Esophagus squamous epithelium (tissue), 5 donors: ENCODE data around the gene SLC19A2. TPM values are rescaled to one million over a fixed set of nuclear protein-coding genes. Genes with fewer than 3 reads are reported as not detected.
A peak's percentile ranks its signal among the peaks of the same experiment; 100 is the strongest.

Source experiments
- DNase-seq: peaks from one replicate; lab custom pipeline; 2025; lab: John Stamatoyannopoulos, UW
- H3K27ac ChIP-seq, 4 donors: fragments of 200-600 bp; sonication (generic); one replicate each; pipeline ENCODE4 v1.5.1; 2016 to 2019; ENCODE audit warnings: mild to moderate bottlenecking in 1 of 4
- H3K27me3 ChIP-seq, 4 donors: fragments of 200-600 bp; sonication (generic); 1 replicate in 3 of 4; 2 replicates in 1 of 4; pipeline versions ENCODE4 v1.5.1 to v1.6.0; 2017 to 2021; ENCODE audit warnings: antibody characterized with exemption in 1 of 4
- H3K36me3 ChIP-seq, 3 donors: fragments of 200-600 bp; sonication (generic); one replicate each; pipeline ENCODE4 v1.5.1; 2016 to 2019
- H3K4me1 ChIP-seq, 3 donors: fragments of 200-600 bp; sonication (generic); one replicate each; pipeline ENCODE4 v1.5.1; 2017 to 2019
- H3K4me3 ChIP-seq, 4 donors: fragments of 200-600 bp; sonication (generic); 1 replicate in 3 of 4; 2 replicates in 1 of 4; pipeline ENCODE4 v1.5.1; 2016 to 2019; ENCODE audit warnings: mild to moderate bottlenecking in 2 of 4, moderate library complexity in 1 of 4
- H3K9me3 ChIP-seq, 3 donors: fragments of 200-600 bp; sonication (generic); one replicate each; pipeline ENCODE4 v1.5.1; 2016 to 2019
- CTCF ChIP-seq, 6 experiments: fragments of 450-650 bp in 4 of 6; fragments of 200-600 bp in 2 of 6; sonication (generic) in 2 of 6; IDR thresholded peaks; one replicate each; pipeline ENCODE4 v1.5.1; 2016 to 2019; ENCODE audit warnings: antibody characterized with exemption in 6 of 6, mild to moderate bottlenecking in 4 of 6, moderate library complexity in 4 of 6
- POLR2A ChIP-seq, 4 donors: fragments of 450-650 bp; IDR thresholded peaks; one replicate each; pipeline ENCODE4 v1.6.1; 2017; ENCODE audit warnings: antibody characterized with exemption in 4 of 4, mild to moderate bottlenecking in 4 of 4, moderate library complexity in 3 of 4
- WGBS, 2 donors: methylation state at CpG; one replicate each; pipeline ENCODE4 v1.1.5; 2018; 5-methylcytosine and 5-hydroxymethylcytosine counted together
- intact Hi-C: fragments of 100-400 bp; cut with DNase I; formaldehyde crosslinking; loops from one replicate; pipeline ENCODE4 v1.15.0; 2022
- total RNA-seq, 4 donors: library from RNA; depleted of rRNA; stranded (reverse); fragments of >200 nt; gene quantifications; one replicate each; pipeline ENCODE4 v1.1.0, GENCODE V29; 2016
- donor health status: DM: yes; HTN: yes; CAD: no.

SLC19A2 gene
- total RNA-seq, 4 donors from 2014 or later: 7.0 to 21.4 (median 11.8) TPM

- Histone ChIP-seq H3K4me3 (peak overlapping the region in 3 of 4 donors; percentile 15 to 55 (median 31)), H3K36me3 (peaks cover 0 to 6% (median 0%) of the 10 kb centered on the region in 3 donors), H3K27ac (no peak overlapping the region), H3K9me3 (peaks cover 0 to 12% (median 0%) of the 10 kb centered on the region in 3 donors), H3K4me1 (peaks cover 0 to 10% (median 5%) of the 10 kb centered on the region in 3 donors), H3K27me3 (peaks cover 0 to 15% (median 0%) of the 10 kb centered on the region in 4 donors)
- intact Hi-C loops: no loop called here
- TF ChIP-seq POLR2A (IDR thresholded peaks at IDR 0.05): no peak
- TF ChIP-seq CTCF (IDR thresholded peaks at IDR 0.05): no peak
- no peak for DNase-seq
- 9 to 20% methylated on average over 18 to 27 of the region's 35 CpGs for WGBS, 2 donors
These were observed 25.4 kb downstream of the SLC19A2 start for GRCh38 chr1:169460191-169460833.

- peaks cover 0 to 15% (median 0%) of the 10 kb centered on the region in 4 donors for H3K27me3 ChIP-seq
- H3K9me3 ChIP-seq: peaks cover 0 to 12% (median 0%) of the 10 kb centered on the region in 3 donors
These were observed 28.3 kb downstream of the SLC19A2 start for GRCh38 chr1:169457443-169457842.

GRCh38 chr1:169456029-169456428 is 29.7 kb downstream of the SLC19A2 start:
- 60 to 69% methylated on average over 2 of the region's 2 CpGs for WGBS, 2 donors
- Histone ChIP-seq H3K4me1 (peaks cover 0 to 10% (median 5%) of the 10 kb centered on the region in 3 donors), H3K27ac (no peak overlapping the region), H3K27me3 (peaks cover 0 to 15% (median 0%) of the 10 kb centered on the region in 4 donors), H3K9me3 (peaks cover 0 to 12% (median 0%) of the 10 kb centered on the region in 3 donors), H3K36me3 (no peaks in the 10 kb centered on the region), H3K4me3 (no peak overlapping the region)
- intact Hi-C loops: no loop called here
- no peak for DNase-seq
- TF ChIP-seq POLR2A (IDR thresholded peaks at IDR 0.05): no peak
- no peak for TF ChIP-seq CTCF (IDR thresholded peaks at IDR 0.05)

More at GRCh38 chr1:169457443-169457842, 28.3 kb downstream of the SLC19A2 start:
- Histone ChIP-seq H3K4me3 (no peak overlapping the region), H3K27ac (no peak overlapping the region), H3K36me3 (no peaks in the 10 kb centered on the region), H3K4me1 (peaks cover 0 to 10% (median 5%) of the 10 kb centered on the region in 3 donors)
- no peak for TF ChIP-seq POLR2A (IDR thresholded peaks at IDR 0.05)
- TF ChIP-seq CTCF (IDR thresholded peaks at IDR 0.05): no peak
- 90 to 100% methylated on average over 1 of the region's 1 CpG for WGBS, 2 donors
- intact Hi-C loops: no loop called here
- no peak for DNase-seq

- H3K4me1 ChIP-seq: no peaks in the 10 kb centered on the region
- H3K27me3 ChIP-seq: no peaks in the 10 kb centered on the region
- H3K27ac ChIP-seq: no peak overlapping the region
- TF ChIP-seq CTCF (IDR thresholded peaks at IDR 0.05) (no peak), POLR2A (IDR thresholded peaks at IDR 0.05) (no peak)
- no peaks in the 10 kb centered on the region for H3K36me3 ChIP-seq
- H3K4me3 ChIP-seq: no peak overlapping the region
- DNase-seq: no peak
- intact Hi-C loops: no loop called here
- H3K9me3 ChIP-seq: peaks cover 0 to 12% (median 0%) of the 10 kb centered on the region in 3 donors
- WGBS, 2 donors: 92 to 93% methylated on average over 2 of the region's 2 CpGs
These were observed 32.8 kb downstream of the SLC19A2 start for GRCh38 chr1:169452921-169453320.

- no peak overlapping the region for H3K27ac ChIP-seq
These were observed 34.4 kb downstream of the SLC19A2 start for GRCh38 chr1:169451218-169451824.

More at GRCh38 chr1:169451218-169451824, 34.4 kb downstream of the SLC19A2 start:
- Histone ChIP-seq H3K4me1 (no peaks in the 10 kb centered on the region), H3K9me3 (no peaks in the 10 kb centered on the region), H3K36me3 (no peaks in the 10 kb centered on the region), H3K27me3 (no peaks in the 10 kb centered on the region), H3K4me3 (no peak overlapping the region)
- intact Hi-C loops: no loop called here
- no peak for DNase-seq
- WGBS, 2 donors: 42 to 78% methylated on average over 1 of the region's 1 CpG
- TF ChIP-seq POLR2A (IDR thresholded peaks at IDR 0.05) (no peak), CTCF (IDR thresholded peaks at IDR 0.05) (no peak)
